LNCaP clone FGC (cell line): Measurements from ENCODE around the gene STRIP1.

Experiments used
- DNase-seq: peaks from one replicate; pipeline ENCODE4 v3.0.0-alpha.2; 2011; ENCODE audit warnings: low read depth
- H3K4me3 ChIP-seq: 2 replicates; pipeline ENCODE4 v1.5.1; 2011; ENCODE audit warnings: mild to moderate bottlenecking, low read depth, low read length, control low read depth
- TF ChIP-seq, protein P1 (sequence below): IDR thresholded peaks from 2 replicates; pipeline ENCODE4 v1.5.1; 2012; ENCODE audit warnings: mild to moderate bottlenecking; ENCODE audit not compliant: control insufficient read depth, insufficient read depth; ENCODE audit errors: extremely low read depth

Gene STRIP1

DNA sequence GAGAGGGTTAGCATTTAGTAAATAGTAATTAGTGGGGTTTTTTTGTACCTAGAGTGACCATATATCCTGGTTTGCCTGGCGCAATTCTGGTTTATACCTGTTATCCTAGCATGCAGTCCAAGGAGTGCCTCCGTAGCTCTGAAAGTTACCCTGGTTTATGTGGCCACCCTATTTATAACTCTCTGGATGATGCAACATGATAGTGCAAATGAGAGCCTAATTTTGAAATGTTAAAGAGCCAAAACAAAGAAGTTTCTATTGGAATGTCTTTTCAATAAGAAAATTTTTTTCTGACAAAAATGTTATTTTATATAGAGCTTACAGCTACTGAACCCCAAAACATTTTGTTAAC lies 44.1 kb upstream of the STRIP1 start:
- no peak overlapping the region for H3K4me3 ChIP-seq
- DNase-seq = no peak
- TF ChIP-seq, protein P1, sequence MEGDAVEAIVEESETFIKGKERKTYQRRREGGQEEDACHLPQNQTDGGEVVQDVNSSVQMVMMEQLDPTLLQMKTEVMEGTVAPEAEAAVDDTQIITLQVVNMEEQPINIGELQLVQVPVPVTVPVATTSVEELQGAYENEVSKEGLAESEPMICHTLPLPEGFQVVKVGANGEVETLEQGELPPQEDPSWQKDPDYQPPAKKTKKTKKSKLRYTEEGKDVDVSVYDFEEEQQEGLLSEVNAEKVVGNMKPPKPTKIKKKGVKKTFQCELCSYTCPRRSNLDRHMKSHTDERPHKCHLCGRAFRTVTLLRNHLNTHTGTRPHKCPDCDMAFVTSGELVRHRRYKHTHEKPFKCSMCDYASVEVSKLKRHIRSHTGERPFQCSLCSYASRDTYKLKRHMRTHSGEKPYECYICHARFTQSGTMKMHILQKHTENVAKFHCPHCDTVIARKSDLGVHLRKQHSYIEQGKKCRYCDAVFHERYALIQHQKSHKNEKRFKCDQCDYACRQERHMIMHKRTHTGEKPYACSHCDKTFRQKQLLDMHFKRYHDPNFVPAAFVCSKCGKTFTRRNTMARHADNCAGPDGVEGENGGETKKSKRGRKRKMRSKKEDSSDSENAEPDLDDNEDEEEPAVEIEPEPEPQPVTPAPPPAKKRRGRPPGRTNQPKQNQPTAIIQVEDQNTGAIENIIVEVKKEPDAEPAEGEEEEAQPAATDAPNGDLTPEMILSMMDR = no peak

DNA sequence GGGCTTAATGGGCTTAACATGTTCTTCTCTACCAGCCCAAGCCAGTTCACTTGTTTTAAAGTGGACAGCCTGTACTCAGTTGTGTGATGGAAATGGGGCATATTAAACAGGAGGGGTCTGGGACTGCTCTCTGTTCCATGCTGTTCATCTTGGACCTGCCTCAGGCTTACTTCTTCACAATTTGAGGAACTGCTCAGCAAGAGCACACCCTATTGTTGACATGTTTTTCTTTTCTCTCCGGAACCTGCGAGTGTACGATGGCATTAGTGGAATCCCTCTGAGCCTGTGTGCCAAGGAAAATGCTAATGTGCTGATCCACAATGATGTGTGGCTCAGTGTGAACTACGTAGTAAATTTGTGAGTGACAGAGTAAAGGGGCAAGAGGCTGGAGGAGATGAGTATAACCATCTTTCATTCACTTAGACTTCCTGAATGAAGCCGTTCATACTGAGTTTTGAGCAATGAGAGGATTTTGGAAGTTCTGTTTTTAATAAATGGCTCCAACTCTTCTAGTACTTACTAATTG lies 43.0 kb upstream of the STRIP1 start:
- no peak overlapping the region for H3K4me3 ChIP-seq
- TF ChIP-seq, protein P1 = no peak
- no peak for DNase-seq

DNA sequence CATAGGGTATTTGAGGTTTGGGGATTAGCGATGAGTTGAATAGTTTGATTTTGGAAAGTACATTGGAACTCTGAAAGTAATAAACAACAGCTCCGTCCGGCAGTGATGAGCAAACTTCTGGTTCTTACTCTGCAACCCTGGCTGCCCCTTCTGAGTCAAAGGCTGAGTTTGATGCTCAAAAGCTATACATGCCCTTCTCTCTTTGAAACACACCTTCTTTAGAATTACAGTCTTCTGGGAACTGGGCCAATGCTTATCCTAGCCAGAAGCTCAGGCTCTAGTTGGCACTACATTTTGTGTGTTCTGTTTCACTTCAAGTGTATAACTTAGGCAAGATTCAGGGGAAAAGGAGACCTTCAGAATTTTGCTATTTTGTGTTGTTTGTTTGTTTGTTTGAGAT lies 40.5 kb upstream of the STRIP1 start:
- DNase-seq = no peak
- H3K4me3 ChIP-seq = no peak overlapping the region
- TF ChIP-seq, protein P1 = no peak

DNA sequence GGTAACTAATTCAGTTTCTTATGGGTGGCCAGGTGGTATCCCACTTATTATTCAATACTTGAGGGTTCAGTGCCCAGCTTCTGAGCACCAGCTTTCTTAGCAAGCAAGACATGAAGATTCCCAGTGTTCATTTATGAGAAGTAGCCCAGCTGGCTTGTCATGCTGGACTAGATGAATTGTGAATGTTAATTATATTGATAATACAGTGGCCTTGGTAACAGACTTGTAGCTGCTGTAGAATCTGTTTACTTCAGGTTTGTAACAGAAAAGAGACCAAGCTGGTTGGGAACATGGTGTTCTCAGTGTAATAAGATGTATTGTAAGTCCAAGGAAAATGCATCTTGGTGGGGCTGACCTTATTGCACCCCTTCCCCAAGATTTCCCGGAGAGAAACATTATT lies 39.8 kb upstream of the STRIP1 start:
- no peak for DNase-seq
- no peak overlapping the region for H3K4me3 ChIP-seq
- TF ChIP-seq, protein P1 = no peak

DNA sequence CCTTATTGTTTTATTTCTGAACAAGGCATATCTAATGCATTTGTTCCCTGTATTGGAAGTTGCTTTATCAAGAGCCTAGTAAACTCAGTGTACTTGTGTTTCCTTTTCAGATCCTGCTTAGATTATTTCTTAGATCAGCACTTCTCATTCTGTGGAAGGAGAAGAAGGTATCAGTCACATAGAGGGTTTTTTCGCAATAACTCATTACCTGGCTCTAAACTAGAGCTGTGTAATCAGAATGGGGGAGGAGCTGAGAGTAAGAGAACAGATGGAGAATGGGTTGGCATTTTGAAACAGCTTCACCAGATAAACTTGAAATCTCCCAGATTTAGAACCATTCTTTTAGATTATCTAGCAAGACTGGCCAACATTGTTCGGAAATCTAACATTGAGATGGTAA lies 38.9 kb upstream of the STRIP1 start:
- TF ChIP-seq, protein P1 = no peak
- no peak overlapping the region for H3K4me3 ChIP-seq
- no peak for DNase-seq

DNA sequence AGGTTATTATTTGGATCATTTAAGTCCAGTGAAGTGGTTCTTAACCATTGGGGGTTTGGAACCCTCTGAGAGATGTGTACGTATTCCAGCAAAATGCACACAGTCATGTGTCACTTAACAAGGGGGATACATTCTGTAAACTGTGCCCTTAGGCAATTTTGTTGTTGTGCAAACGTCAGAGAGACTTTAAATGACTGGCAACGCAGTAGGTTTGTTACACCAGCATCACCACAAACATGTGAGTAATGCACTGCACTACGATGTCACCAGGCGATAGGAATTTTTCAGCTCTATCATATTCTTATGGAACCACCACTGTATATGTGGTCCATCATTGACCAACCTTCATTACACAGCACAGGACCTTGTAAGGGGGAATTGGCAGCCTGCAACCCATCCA lies 37.9 kb upstream of the STRIP1 start:
- DNase-seq = no peak
- TF ChIP-seq, protein P1 = no peak
- no peak overlapping the region for H3K4me3 ChIP-seq

DNA sequence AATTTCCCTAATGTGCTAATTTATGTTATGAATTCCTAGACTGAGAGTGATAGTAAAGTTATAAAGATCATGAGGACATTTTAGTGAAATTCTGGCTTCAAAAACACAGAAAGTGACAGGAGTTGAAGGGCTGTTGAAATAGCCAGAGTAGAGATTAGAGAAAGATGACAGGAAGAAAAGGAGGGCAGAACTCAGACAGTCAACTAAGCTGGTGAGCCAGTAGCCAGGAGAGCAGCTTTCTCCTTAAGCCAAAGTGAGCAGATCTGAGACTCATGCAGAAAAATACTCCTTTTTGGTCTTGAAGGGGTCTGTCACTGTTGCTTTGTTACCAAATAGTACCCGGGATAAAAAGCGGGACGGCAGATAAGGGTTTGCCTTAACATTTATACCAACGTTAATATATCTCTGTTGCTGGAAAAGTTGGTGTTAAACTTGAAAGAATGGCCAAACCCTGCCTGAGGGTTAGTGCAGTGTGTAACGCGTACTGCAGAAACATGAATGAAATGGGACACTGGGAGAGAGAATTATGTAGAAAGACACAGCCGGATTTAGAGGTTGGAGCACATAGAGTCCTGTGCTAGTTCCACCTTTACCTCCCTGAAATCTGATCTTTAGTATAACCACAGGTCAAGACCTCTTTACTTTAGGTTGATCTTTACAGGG lies 37.1 kb upstream of the STRIP1 start:
- DNase-seq = no peak
- TF ChIP-seq, protein P1 = no peak
- no peak overlapping the region for H3K4me3 ChIP-seq
